DND-41 (cell line): ENCODE measurements around the gene BBS5.
"Not testable (repeated sequence)": the region's sequence is repeated elsewhere in the genome, so short reads cannot be mapped to it uniquely, and the experiment has no call there.

Source experiments
- ATAC-seq: fragments of 200-7000 bp; cut with Tn5 transposase; 3 replicates; pipeline ENCODE4 v1.9.1; 2021; ENCODE audit warnings: low read depth; ENCODE audit not compliant: insufficient read depth
- DNase-seq: peaks from one replicate; pipeline ENCODE4 v3.0.0-alpha.2; 2020
- H2AFZ ChIP-seq: 2 replicates; pipeline ENCODE4 v1.6.0; 2012; ENCODE audit warnings: low read depth, low read length
- H3K27ac ChIP-seq: 2 replicates; pipeline ENCODE4 v1.5.1; 2012; ENCODE audit warnings: low read length, inconsistent platforms
- H3K27me3 ChIP-seq: fragments of 200-600 bp; sonication (generic); 2 replicates; pipeline ENCODE4 v1.6.0; 2012; ENCODE audit warnings: low read length, mild to moderate bottlenecking, inconsistent platforms; ENCODE audit not compliant: insufficient read depth, poor library complexity
- H3K36me3 ChIP-seq: 2 replicates; pipeline ENCODE4 v1.5.1; 2012; ENCODE audit warnings: low read length, inconsistent platforms; ENCODE audit not compliant: insufficient read depth
- H3K4me1 ChIP-seq: 2 replicates; pipeline ENCODE4 v1.5.1; 2012; ENCODE audit warnings: mild to moderate bottlenecking, low read length; ENCODE audit not compliant: insufficient read depth
- H3K4me2 ChIP-seq: 2 replicates; pipeline ENCODE4 v1.6.0; 2012; ENCODE audit warnings: mild to moderate bottlenecking, moderate library complexity, low read length, inconsistent platforms; ENCODE audit not compliant: insufficient read depth
- H3K4me3 ChIP-seq, 2 experiments: fragments of 200-600 bp in 1 of 2; shearing (Covaris generic) in 1 of 2; 2 replicates each; pipeline ENCODE4 v1.5.1; 2012 to 2016; ENCODE audit warnings: inconsistent platforms in 2 of 2, low read length in 2 of 2, mild to moderate bottlenecking in 2 of 2, low read depth in 1 of 2, moderate library complexity in 1 of 2
- H3K79me2 ChIP-seq: 2 replicates; pipeline ENCODE4 v1.6.0; 2012; ENCODE audit warnings: low read length, inconsistent platforms; ENCODE audit not compliant: insufficient read depth
- H3K9ac ChIP-seq: 2 replicates; pipeline ENCODE4 v1.6.0; 2012; ENCODE audit warnings: low read depth, mild to moderate bottlenecking, inconsistent platforms, low read length, moderate library complexity
- H3K9me3 ChIP-seq: 2 replicates; pipeline ENCODE4 v1.5.1; 2012; ENCODE audit warnings: low read length, moderate library complexity, mild to moderate bottlenecking, inconsistent platforms; ENCODE audit not compliant: insufficient read depth, severe bottlenecking
- H4K20me1 ChIP-seq: 2 replicates; pipeline ENCODE4 v1.6.0; 2012; ENCODE audit warnings: low read length; ENCODE audit not compliant: insufficient read depth
- EZH2 ChIP-seq: IDR thresholded peaks from 3 replicates; pipeline ENCODE4 v1.6.1; 2012; ENCODE audit warnings: borderline replicate concordance, low read depth, mild to moderate bottlenecking, moderate library complexity, low read length, inconsistent platforms; ENCODE audit not compliant: severe bottlenecking
- TF ChIP-seq, protein P1 (sequence below): IDR thresholded peaks from 2 replicates; pipeline ENCODE4 v1.5.1; 2012; ENCODE audit warnings: borderline replicate concordance, low read length, moderate library complexity, mild to moderate bottlenecking; ENCODE audit not compliant: poor library complexity, severe bottlenecking; ENCODE audit errors: extremely low read depth

Gene BBS5

DNA sequence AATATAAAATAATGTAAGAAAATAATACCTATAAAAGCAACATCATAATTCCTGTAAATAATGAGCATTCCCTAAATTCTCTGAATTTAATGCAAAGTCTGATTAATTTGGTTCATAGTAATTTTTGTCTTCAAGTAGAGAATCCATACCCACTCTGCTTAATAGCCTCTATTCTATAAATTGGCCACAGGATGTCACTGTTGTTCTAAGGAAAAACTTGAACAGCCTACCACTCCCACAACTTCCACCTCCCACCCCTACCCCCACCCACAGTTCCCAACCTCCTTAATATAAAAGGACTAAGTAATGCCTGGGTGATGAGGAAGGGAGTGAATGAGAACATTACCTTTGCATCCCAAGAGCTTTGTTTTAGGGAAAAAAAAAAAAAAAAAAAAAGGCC lies 27.2 kb upstream of the BBS5 start:
- no peaks in the 10 kb centered on the region for H3K4me1 ChIP-seq
- H3K9me3 ChIP-seq = no peaks in the 10 kb centered on the region
- no peak overlapping the region for H2AFZ ChIP-seq
- no peak for TF ChIP-seq EZH2
- TF ChIP-seq, protein P1, sequence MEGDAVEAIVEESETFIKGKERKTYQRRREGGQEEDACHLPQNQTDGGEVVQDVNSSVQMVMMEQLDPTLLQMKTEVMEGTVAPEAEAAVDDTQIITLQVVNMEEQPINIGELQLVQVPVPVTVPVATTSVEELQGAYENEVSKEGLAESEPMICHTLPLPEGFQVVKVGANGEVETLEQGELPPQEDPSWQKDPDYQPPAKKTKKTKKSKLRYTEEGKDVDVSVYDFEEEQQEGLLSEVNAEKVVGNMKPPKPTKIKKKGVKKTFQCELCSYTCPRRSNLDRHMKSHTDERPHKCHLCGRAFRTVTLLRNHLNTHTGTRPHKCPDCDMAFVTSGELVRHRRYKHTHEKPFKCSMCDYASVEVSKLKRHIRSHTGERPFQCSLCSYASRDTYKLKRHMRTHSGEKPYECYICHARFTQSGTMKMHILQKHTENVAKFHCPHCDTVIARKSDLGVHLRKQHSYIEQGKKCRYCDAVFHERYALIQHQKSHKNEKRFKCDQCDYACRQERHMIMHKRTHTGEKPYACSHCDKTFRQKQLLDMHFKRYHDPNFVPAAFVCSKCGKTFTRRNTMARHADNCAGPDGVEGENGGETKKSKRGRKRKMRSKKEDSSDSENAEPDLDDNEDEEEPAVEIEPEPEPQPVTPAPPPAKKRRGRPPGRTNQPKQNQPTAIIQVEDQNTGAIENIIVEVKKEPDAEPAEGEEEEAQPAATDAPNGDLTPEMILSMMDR = peak; percentile 64
- no peaks in the 10 kb centered on the region for H3K27me3 ChIP-seq
- H3K79me2 ChIP-seq = no peaks in the 10 kb centered on the region
- no peaks in the 10 kb centered on the region for H4K20me1 ChIP-seq
- H3K4me2 ChIP-seq = no peak overlapping the region
- H3K4me3 ChIP-seq = no peak overlapping the region
- no peaks in the 10 kb centered on the region for H3K36me3 ChIP-seq
- no peak overlapping the region for H3K9ac ChIP-seq
- peak; percentile 83 for ATAC-seq
- H3K27ac ChIP-seq = no peak overlapping the region
- DNase-seq = no peak

DNA sequence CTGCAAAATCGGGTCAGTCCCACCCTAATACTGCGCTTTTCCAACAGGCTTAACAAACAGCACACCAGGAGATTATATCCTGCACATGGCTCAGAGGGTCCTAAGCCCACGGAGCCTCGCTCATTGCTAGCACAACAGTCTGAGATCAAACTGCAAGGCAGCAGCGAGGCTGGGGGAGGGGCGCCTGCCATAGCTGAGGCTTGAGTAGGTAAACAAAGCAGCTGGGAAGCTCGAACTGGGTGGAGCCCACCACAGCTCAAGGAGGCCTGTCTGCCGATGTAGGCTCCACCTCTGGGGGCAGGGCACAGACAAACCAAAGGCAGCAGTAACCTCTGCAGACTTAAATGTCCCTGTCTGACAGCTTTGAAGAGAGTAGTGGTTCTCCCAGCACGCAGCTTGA lies 26.2 kb upstream of the BBS5 start:
- not testable (repeated sequence) for H3K4me1 ChIP-seq, H3K4me2 ChIP-seq, H3K9ac ChIP-seq, ATAC-seq, H3K4me3 ChIP-seq, H3K27ac ChIP-seq, H2AFZ ChIP-seq, H3K9me3 ChIP-seq, H3K79me2 ChIP-seq, H4K20me1 ChIP-seq, H3K27me3 ChIP-seq, H3K36me3 ChIP-seq
- DNase-seq = peak; percentile 16

DNA sequence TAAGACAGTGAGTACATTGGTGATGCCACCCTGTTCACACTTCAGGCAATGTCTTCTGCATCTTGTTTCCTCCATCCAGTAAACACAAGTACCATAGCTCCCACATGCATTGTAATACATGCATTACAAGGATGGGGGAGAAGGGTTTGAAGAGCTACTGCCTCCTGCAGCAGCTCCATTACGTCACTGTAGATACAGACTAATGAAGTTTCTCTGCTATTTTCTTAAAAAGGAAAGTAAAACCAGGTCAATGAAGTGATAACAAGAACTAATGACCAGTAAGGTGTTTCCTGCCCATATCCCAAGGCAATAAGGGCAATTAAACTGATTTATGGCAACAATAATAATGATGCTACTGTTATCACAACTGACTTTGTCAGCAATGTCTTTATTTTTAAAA lies 18.2 kb upstream of the BBS5 start:
- H3K9ac ChIP-seq = no peak overlapping the region
- no peaks in the 10 kb centered on the region for H4K20me1 ChIP-seq
- ATAC-seq (no peak), DNase-seq (no peak)
- H3K4me3 ChIP-seq = no peak overlapping the region
- no peaks in the 10 kb centered on the region for H3K79me2 ChIP-seq
- H3K4me2 ChIP-seq = no peak overlapping the region
- no peaks in the 10 kb centered on the region for H3K36me3 ChIP-seq
- H3K27ac ChIP-seq = no peak overlapping the region
- H3K9me3 ChIP-seq = no peaks in the 10 kb centered on the region
- TF ChIP-seq, protein P1 = no peak
- TF ChIP-seq EZH2 = no peak
- H3K4me1 ChIP-seq = no peaks in the 10 kb centered on the region
- no peaks in the 10 kb centered on the region for H3K27me3 ChIP-seq
- H2AFZ ChIP-seq = no peak overlapping the region

DNA sequence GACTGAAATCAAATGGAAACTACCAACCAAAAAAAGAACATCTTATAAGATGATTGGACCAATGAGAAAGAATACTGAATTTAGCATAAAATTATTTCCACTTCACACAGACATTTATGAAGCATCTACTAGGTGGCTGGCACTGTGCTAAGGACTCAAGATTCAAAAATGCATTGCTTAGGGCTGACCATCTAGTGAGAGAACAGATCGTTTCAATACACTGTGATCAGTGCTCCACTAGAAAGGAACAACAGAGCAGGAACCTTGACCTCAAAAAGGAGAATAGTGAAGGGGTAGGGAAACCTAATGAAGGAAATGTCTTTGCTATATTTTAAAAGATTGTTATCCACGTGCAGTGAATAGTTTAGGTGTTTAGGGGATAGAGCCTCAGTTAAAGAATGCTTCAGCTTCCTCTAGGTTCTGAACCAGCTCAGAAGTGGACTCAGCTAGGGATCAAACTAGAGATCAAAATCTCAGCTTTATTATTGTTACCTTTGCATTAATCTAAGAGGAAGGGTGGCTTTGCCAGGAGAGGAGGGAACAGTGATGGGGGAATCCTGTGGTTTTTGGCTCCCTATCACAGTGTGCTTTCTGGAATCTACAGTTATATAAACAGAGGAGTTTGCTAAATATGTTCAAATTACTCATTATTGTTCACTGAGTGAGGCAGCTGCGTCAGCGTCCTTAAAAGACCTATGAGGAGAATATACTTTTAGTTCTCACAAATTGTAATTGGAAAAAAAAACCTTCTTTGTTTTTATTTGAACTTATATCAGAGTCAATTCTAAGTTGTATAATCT lies 16.2 kb upstream of the BBS5 start:
- DNase-seq (no peak), ATAC-seq (no peak)
- Histone ChIP-seq H3K27ac (no peak overlapping the region), H3K4me2 (no peak overlapping the region), H3K27me3 (no peaks in the 10 kb centered on the region), H3K9me3 (no peaks in the 10 kb centered on the region), H3K36me3 (no peaks in the 10 kb centered on the region), H2AFZ (no peak overlapping the region), H3K79me2 (no peaks in the 10 kb centered on the region), H3K4me3 (no peak overlapping the region), H3K9ac (no peak overlapping the region), H3K4me1 (no peaks in the 10 kb centered on the region), H4K20me1 (no peaks in the 10 kb centered on the region)
- no peak for TF ChIP-seq EZH2
- TF ChIP-seq, protein P1 = no peak
